HG02852 (cell line): ENCODE results near the gene SCYL1.
"Not testable (repeated sequence)": the region's sequence is repeated elsewhere in the genome, so short reads cannot be mapped to it uniquely, and the experiment has no call there.

ENCODE experiments used
- ATAC-seq: cut with Tn5 transposase; IDR thresholded peaks from one replicate; pipeline ENCODE4 v1.9.1; 2021; ENCODE audit warnings: mild to moderate bottlenecking, moderate library complexity; ENCODE audit not compliant: unreplicated experiment

The SCYL1 gene

DNA sequence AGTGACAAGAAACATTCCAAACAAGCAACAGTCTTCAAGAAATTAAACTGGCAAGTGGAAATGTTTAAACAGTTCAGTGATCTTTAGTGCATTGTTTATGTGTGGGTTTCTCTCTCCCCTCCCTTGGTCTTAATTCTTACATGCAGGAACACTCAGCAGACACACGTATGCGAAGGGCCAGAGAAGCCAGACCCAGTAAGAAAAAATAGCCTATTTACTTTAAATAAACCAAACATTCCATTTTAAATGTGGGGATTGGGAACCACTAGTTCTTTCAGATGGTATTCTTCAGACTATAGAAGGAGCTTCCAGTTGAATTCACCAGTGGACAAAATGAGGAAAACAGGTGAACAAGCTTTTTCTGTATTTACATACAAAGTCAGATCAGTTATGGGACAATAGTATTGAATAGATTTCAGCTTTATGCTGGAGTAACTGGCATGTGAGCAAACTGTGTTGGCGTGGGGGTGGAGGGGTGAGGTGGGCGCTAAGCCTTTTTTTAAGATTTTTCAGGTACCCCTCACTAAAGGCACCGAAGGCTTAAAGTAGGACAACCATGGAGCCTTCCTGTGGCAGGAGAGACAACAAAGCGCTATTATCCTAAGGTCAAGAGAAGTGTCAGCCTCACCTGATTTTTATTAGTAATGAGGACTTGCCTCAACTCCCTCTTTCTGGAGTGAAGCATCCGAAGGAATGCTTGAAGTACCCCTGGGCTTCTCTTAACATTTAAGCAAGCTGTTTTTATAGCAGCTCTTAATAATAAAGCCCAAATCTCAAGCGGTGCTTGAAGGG, 20.0 kb upstream of the SCYL1 start:
- ATAC-seq = no peak

DNA sequence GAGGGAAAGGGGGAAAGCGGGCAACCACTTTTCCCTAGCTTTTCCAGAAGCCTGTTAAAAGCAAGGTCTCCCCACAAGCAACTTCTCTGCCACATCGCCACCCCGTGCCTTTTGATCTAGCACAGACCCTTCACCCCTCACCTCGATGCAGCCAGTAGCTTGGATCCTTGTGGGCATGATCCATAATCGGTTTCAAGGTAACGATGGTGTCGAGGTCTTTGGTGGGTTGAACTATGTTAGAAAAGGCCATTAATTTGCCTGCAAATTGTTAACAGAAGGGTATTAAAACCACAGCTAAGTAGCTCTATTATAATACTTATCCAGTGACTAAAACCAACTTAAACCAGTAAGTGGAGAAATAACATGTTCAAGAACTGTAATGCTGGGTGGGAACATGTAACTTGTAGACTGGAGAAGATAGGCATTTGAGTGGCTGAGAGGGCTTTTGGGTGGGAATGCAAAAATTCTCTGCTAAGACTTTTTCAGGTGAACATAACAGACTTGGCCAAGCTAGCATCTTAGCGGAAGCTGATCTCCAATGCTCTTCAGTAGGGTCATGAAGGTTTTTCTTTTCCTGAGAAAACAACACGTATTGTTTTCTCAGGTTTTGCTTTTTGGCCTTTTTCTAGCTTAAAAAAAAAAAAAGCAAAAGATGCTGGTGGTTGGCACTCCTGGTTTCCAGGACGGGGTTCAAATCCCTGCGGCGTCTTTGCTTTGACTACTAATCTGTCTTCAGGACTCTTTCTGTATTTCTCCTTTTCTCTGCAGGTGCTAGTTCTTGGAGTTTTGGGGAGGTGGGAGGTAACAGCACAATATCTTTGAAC, 19.2 kb upstream of the SCYL1 start:
- ATAC-seq = no peak

DNA sequence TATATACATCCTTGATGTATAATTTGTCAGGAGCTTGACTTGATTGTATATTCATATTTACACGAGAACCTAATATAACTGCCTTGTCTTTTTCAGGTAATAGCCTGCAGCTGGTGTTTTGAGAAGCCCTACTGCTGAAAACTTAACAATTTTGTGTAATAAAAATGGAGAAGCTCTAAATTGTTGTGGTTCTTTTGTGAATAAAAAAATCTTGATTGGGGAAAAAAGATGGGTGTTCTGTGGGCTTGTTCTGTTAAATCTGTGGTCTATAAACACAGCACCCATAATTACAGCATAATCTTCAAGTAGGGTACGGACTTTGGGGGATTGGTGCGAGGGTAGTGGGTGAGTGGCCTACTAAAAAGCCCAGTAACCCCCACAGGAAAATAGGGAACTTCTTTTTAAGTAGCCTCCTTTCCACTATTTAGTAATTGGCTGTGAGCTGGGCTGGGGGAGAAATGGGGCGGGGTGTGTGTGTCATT, 18.6 kb upstream of the SCYL1 start:
- ATAC-seq = no peak

- ATAC-seq = peak; percentile 45
These were observed 17.9 kb upstream of the SCYL1 start for GRCh38 chr11:65506772-65507505.

GRCh38 chr11:65512311-65512710, 12.6 kb upstream of the SCYL1 start:
- ATAC-seq = not testable (repeated sequence)

- ATAC-seq = no peak
These were observed 8.5 kb upstream of the SCYL1 start for GRCh38 chr11:65516135-65516968.

GRCh38 chr11:65518941-65519549, 5.8 kb upstream of the SCYL1 start:
- ATAC-seq = not testable (repeated sequence)

DNA sequence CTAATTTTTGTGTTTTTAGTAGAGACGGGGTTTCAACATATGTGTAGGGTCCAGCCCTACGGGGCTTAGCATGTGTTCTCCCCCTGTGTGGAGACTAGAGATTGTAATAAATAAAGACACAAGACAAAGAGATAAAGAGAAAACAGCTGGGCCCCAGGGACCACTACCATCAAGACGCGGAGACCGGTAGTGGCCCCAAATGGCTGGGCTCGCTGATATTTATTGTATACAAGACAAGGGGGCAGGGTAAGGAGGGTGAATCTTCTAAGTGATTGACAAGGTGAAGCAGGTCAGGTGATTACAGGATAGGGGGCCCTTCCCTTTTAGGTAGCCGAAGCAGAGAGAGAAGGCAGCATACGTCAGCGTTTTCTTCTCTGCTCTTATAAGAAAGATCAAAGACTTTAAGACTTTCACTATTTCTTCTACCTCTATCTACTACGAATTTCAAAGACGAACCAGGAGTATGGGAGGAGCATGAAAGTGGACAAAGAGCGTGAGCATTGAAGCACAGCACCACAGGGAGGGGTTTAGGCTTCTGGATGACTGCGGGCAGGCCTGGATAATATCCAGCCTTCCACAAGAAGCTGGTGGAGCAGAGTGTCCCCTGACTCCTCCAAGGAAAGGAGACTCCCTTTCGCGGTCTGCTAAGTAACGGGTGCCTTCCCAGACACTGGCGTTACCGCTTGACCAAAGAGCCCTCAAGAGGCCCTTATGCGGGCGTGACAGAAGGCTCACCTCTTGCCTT, 2.9 kb upstream of the SCYL1 start:
- not testable (repeated sequence) for ATAC-seq

- not testable (repeated sequence) for ATAC-seq
These were observed 1.9 kb upstream of the SCYL1 start for GRCh38 chr11:65522718-65523630.

GRCh38 chr11:65523631-65523968, 1.3 kb upstream of the SCYL1 start:
- ATAC-seq = not testable (repeated sequence)

- no peak for ATAC-seq
These were observed 706 bp upstream of the SCYL1 start for GRCh38 chr11:65524014-65524740.

DNA sequence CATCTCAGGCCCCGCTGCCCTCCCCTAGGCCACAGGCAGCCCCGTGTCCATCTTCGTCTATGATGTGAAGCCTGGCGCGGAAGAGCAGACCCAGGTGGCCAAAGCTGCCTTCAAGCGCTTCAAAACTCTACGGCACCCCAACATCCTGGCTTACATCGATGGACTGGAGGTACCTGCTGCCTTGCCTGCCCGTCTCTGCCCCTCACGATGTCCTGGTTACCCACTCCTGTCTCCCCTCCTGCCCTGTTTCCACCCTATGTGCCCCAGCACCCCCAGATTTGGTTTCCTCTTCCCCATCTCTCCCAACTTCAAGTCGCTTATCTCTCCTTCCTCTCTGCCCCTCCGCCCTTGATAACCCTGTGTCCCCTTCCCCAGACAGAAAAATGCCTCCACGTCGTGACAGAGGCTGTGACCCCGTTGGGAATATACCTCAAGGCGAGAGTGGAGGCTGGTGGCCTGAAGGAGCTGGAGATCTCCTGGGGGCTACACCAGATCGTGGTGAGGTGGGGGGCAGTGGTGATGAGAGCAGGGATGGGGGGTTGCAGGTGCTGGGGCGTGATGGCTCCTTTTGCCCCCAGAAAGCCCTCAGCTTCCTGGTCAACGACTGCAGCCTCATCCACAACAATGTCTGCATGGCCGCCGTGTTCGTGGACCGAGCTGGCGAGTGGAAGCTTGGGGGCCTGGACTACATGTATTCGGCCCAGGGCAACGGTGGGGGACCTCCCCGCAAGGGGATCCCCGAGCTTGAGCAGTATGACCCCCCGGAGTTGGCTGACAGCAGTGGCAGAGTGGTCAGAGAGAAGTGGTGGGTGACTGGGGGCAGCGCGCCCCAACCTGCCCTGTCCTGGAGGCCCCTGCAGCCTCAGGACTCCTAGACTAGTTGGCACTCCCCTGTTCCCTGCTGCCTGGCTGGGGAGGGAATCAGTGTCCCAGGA, 930 bp downstream of the SCYL1 start:
- no peak for ATAC-seq

DNA sequence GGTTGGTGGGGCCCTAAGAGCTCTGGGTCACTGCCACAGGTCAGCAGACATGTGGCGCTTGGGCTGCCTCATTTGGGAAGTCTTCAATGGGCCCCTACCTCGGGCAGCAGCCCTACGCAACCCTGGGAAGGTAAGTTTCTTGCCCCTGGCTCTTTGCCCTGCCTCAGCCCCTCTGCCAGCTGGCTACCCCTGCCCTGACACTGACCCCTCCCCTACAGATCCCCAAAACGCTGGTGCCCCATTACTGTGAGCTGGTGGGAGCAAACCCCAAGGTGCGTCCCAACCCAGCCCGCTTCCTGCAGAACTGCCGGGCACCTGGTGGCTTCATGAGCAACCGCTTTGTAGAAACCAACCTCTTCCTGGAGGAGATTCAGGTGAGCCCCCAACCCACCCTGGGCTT, 1.9 kb downstream of the SCYL1 start:
- no peak for ATAC-seq

GRCh38 chr11:65528819-65529350, 4.0 kb downstream of the SCYL1 start:
- no peak for ATAC-seq

- no peak for ATAC-seq
These were observed 4.7 kb downstream of the SCYL1 start for GRCh38 chr11:65529475-65530156.

- no peak for ATAC-seq
These were observed 5.2 kb downstream of the SCYL1 start for GRCh38 chr11:65530157-65530496.
